NOMO-1 treated with DMSO at 0.1 percent for 48 hours (cell line): ENCODE results near the gene PSTPIP1.
"Not testable (repeated sequence)": the region's sequence is repeated elsewhere in the genome, so short reads cannot be mapped to it uniquely, and the experiment has no call there.

ENCODE experiments used
- DNase-seq: peaks from one replicate; lab custom pipeline; 2025; ENCODE audit not compliant: unreplicated experiment; lab: John Stamatoyannopoulos, UW

The PSTPIP1 gene

DNA sequence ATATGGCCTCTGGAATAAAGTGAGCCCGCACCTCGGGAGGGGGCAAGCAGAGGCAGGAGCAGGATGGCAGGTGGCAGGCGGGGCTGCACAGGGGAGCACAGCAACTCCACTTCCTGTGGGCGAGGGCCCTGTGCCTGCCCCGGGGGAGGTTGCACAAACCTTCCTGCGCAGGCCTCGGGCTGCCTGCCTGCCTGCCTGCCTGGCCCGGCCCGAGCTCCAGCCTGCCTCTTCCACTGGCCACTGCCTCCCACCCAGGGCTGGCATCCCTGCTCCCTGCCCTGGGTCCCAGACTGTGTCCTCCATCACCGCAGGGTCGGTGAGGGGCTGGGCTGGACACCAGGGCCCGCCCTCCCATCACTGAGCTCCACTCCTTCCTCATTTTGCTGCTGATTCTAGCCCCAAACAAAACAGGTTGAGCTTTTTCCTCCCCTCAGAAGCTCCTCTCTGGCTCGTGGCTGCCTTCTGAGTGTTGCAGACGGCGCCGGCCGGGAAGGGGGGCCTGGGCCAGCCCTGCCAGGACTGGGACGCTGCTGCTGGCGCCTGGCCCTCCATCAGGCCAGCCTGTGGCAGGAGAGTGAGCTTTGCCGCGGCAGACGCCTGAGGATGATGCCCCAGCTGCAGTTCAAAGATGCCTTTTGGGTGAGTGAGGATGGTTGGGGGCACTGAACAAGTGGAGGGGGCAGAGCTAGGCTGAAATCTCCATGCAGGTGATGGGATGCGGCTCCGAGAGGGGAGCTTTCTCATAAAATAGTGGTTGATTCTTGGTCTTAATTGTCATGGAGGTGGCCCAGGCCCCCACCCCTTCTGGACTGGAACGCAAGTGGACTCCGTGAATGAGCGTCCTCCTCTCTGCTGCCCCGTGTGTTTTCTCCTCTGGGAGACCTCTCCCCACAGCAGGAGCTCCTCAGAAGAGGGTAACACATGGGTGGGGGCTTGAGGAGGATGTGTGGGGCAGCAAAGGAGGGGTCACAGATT lies at the start of gene PSTPIP1:
Gene PSTPIP1, plus strand, starts transcription at position 156 of the 975 bp plus-strand sequence. Its CDS starts 448 bp downstream, at position 604.
- peak; percentile 68 for DNase-seq

DNA sequence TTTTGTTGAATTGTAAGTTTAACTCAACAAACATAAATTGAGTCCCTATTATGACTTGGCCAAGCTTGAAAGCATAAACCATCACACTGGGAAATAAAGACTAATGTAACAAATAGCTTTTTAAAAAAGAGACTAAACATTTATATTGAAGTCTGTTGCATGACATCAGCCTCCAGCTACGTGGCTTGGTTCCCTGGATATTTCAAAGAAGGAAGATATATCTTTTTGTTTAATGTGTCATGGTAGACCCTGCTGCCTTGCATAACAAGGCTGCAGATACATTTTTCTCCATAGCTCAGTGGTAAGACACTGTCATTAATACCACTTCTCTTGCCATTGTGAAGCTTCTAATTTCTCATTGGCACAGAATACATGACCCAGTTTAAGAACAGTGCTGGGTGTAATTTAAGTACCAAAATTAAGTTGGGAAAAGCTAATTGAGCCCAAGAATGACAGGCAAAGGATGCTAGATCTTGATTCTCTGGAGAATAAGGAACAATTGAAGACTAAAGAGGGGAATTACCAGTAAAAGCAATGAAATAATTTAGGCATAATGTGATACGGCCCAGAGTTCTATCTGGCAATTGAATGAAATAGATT lies 49.3 kb upstream of the PSTPIP1 start:
- DNase-seq = no peak

DNA sequence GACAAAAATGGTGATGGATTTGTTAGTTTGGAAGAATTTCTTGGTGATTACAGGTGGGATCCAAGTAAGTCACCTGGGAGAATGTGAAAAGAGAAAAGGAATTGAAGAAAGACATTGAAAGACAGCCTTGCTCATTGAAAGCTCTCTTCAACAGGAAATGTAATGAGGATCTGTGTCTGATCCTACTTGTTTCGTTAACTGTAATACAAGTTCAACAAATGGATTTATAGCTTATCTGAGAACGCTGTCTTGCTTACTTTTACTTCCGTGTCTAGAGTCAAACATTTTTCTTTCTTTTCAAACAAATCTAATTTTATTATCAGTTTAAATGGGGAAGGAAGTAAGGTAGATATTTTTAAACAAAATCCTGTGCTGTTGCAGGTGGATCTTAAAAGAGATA lies 47.5 kb upstream of the PSTPIP1 start:
- DNase-seq = peak; percentile 36

DNA sequence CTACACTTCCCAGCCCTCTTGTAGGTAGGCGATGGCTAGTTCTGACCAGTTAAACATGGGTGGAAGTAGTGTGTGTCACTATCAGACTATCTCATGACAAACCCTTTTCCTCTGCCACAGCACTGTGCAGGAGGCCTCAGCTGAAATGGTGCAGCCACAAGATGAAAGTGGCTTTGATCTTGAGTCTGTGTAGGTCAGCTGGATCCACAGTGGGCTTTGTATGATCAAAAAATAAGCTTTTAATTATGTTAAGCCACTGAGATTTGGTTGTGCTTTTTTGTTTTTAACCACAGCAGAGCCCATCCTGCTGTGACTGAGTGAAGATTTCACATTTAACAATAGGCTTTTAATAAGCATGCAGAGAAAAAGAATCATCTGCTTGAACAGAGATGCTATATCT lies 43.7 kb upstream of the PSTPIP1 start:
- no peak for DNase-seq

DNA sequence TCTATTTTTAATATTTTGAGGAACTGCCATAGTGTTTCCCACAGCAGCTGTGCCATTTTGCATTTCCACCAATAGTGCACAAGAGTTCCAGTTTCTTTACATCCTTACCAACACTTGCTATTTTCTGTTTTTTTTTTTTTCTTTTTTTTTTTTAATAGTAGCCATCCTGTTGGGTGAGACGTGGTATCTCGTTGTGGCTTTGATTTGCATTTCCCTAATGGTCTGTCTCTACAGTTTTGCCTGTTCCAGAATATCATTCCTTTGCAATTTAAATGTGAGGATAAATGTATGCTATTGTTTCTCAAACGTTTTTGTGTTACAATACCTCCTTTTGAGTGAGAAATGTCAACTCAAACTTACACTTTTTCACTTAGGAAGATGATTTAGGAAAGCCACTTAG lies 41.0 kb upstream of the PSTPIP1 start:
- no peak for DNase-seq

DNA sequence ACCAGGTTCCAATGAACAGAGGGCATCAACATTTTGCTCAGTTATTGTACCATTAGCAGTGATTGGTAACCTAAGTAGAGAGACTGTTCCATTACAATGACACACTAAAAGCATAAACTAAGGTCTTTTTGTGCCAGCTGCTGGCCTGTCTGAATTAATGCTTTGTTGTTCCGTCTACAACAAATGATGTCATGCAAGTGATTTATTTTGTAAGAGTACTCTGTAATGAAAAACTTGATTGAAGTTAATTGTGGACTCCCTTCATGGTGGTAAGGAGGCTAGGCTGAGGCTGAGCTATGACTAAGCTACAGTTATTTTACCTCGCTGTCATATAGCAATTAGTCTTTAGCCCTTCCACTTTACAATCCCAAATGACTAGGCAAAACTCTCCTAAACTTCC lies 40.2 kb upstream of the PSTPIP1 start:
- DNase-seq = no peak

DNA sequence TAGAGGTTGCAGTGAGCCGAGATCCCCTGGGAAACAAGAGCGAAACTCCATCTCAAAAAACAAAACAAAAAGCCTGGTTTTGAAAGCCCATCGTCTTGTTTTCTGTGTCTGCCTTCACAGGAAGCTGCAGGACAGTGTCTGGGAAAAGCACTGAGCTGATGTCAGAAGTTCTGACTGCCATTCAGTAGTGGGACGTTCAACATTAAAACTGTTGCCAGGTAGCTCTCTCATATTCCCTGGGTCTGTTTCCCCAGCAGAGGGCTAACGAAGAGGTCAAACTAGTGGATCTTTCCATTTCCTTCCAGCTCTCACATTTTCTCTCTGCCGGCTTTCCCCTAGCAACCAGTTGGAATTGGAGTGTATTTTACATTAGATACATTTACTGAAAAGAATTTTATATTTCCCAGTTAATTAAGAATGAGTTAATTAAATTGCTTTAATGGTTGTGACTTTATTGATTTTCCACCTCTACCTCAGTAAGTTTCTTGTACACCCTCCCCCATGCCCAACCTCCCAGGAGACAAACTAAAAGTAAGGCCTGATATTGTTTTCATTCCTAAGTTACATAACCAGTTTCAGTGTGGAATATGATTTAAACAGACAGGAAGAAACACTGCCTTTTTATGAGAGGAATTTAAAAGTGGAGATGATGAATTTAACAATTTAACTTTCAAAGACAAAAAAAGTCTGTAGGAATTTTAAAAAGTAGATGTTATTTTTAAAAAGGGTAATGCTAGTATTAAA lies 33.5 kb upstream of the PSTPIP1 start:
- DNase-seq = no peak

DNA sequence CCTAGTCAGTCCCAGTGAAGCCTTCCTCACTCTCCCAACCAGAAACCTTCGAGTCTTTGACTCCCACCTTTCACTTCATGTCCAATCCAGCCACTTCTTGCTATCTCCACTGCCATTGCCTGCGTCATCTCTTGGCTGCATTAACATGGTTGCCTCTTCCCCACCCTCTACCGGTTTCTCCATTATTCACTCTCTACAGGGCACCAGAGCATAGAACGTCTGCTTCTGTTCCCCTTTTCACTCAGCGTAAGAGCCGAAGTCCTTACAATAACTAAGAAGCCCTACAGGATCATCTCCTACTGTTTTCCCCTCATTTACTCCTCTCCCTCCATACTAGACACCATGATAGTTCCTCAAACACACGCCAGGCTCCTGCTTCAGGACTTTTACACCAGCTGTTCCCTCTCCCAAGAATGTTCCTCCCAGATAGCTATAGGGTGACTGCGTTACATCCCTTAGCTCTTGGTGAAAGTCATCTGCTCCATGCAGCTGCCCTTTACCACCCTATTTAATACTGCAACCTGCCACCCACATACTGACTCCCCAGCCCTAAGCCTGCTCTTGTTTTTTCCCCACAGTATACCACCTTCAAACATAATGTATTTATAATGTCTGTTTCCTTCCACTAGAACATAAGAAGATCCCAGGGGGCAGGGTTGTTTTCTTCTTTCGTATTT lies 32.5 kb upstream of the PSTPIP1 start:
- DNase-seq = no peak

DNA sequence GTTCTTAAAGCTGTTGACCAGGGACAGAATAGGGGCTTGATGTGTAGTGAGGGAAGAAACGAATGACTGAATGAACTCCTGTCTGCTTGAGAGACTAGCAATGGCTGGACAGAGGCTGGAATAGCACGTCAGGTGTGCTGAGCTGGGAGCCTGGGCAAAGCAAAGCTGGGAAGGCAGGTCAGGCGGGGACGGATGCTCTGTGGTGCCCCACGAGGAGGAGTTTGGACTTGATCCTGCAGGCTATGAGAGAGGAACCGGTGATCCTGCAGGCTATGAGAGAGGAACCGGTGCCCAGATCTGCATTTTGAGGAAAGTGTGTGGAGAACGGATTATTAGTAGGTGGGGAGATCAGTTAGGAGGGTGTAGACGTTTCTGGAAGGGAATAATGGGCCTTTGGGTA lies 31.3 kb upstream of the PSTPIP1 start:
- DNase-seq = no peak

DNA sequence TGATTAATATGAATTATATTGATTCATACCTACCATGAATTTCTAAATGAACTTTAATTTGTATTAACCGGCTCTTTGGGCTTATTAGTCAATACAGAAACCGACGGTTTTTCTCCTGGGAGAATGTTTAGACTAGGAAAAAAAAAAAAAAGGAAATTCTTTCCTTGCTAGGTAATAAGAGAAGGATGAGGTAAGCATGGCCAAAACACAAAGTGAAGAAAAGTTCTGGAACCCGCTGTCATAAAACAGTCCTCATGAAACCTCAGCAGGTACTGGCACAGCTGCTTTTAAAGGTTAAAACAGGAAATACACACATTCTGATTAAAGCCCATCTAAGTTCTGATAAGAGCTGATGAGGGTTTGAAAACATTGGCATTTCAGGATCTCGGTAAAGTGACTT lies 30.8 kb upstream of the PSTPIP1 start:
- no peak for DNase-seq

DNA sequence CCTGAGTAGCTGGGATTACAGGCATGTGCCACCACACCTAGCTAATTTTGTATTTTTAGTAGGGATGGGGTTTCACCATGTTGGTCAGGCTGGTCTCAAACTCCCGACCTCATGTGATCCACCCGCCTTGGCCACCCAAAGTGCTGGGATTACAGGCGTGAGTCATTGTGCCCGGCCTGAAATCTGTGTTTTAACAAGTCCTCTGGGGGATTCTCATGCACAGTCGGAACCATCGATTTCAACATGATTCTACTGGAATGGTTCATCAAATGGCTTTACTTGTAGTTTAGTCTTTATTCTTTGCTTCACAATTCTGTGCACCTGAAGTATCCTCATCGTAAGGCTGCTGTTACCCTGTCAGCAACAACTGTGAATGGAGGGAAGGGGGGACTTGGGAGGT lies 28.9 kb upstream of the PSTPIP1 start:
- DNase-seq = not testable (repeated sequence)

DNA sequence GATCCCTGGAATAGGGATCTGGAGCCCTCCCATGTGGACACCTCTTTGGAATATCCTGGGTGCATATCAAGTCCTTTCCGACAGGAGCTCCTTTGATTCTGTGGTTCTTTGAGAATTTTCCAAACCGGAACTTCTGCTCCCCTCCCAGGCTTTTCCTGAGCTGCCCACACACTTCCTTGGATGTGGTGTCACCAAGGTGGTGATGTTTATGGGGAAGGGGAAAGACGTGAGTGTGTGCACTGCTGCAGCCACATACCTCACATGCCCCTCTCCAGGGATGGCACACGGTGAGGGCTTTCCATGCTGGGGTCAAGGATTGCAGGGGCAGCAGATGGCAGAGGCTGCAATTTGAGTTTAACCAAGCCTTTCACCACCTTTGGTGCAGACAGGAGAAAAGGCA lies 27.9 kb upstream of the PSTPIP1 start:
- no peak for DNase-seq

DNA sequence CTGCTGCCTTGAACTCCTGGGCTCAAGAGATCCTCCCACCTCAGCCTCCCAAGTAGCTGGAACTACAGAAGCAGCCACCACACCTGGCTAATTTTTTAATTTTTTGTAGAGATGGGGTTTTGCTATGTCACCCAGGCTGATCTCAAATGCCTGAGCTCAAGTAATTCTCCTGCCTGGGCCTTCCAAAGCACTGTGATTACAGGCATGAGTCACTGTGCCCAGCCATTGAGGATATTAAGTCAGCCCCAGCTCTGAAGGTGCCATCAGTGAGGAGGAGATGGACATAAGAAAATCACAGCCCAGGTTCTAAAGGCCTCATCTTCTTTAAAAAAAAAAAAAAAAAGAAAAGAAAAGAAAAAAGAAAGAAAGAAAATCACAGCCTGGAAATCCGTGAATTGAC lies 26.6 kb upstream of the PSTPIP1 start:
- no peak for DNase-seq

DNA sequence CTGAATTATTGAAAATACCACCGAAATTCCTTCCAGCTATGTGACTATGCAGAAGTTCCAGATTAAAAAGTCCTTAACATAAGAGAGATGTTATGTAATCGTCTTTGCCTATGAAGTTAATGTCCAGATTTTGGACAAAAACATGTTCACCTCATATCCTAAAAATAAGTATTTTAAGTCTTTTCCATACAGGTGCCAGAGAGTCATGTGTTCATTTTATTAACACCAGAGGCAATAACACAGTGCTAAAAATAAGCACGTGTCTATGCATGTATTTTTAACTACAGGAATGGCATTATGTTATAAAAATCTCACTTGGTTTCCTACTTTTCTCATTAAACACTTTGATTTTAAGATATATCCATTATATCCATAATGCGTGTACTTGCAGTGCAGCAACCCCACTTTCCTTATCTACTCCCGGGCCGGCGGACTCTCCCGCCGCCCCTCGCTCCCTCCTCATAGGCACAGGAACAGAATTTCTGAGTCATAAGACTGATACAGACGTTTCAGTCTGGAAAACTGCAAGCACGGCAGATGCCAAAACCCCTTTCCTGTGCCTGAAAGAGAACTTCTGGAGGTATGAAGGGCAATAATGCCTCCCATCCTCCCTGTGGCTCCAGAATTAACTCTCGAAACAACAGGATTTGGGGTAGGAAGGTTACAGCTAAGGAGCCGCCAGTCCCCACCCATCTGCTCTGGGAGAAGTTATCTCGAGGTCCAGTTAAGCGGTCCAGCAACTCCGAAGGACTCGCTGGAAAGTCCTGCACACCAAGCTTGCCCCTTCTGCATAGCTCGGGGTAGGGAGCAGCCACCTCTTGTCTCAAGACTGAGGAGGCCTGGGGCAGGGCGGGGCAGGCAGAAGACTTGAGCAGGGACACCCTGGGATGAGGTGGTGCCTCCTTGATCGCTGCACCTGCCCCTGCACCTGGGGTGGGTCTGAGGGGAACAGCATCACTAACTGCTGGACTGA lies 22.3 kb upstream of the PSTPIP1 start:
- DNase-seq = no peak

DNA sequence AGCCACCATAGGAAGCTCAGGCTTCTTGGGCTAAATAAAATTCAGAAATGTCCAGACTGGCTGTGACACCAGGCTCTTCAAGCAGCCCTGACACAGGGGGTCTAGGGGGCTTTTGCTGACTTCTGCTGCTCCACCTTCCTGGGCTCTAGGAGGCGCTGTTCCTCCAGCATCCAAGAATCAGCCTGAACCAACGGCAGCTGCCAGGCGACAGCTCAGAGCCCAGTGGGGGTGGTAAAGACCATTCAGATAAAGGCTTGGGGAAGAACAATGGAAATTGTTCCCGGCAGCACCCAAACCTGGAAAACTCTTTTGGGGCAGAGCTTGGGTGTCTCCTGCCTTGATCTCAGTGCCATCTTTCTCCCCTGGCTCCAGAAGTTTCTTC lies 21.6 kb upstream of the PSTPIP1 start:
- DNase-seq = peak; percentile 57

DNA sequence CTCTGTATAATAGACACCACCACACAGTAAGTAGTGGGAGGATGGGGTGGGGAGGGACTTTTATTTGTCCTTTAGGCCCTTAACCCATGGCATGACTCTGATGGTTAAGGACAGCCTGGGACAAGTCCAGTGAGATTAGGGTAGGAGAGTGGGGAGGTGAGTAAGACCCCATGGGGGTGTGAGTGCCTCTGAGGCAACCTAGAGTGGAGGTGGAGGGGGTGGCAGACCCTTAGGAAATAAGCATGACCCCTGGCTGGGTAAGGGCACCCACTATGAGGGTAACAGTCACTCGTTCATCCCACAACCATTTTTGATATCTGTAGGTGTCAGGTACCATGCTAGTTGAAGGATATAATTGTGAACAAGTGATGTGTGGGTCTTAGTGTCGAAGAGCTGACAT lies 21.0 kb upstream of the PSTPIP1 start:
- no peak for DNase-seq

DNA sequence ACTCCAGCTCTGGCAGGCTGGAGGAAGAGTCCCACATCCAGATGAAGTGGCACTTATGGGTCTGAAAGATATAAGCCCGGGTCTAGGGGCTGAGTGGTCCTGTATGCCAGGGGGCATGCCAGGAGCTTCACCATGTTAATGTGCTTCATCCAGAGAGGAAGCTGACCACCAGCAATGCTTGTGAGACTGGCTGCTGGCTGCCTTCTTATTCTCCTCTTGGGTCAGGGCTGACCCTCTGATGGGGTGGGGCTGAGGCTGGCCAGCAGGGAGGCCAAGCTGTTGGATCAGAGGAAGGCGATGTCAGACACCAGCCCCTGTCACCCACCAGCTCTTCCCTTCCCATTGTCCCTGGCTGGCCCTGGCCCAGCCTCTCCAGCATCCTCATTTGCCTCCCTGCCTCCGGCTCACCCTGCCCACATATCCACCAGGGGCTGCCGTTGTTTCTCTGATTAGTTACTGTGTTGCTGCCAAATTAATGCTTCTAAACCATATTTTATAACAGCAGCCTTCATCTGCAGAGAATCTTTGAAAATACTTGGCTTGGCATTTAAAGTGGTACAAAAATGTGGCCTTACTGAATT lies 20.4 kb upstream of the PSTPIP1 start:
- no peak for DNase-seq

DNA sequence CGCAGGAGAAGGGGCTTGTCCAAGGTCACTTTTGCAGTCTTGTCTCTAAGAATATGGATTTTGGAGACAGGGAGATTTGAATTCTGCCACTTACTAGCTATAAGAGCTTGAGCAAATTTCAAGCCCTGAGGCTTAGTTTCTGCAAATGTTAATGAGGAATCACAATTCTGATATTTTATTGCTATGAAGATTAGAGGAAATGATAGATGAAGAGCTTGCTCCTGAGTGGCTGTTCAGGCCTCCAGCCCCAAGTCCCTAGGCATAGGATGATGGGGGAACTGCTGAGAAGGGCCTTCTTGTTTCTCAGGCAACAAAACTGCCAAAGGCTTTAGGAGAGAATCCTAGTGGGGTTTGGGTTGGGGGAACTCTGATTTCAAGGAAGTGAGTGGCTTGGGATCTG lies 18.8 kb upstream of the PSTPIP1 start:
- no peak for DNase-seq

DNA sequence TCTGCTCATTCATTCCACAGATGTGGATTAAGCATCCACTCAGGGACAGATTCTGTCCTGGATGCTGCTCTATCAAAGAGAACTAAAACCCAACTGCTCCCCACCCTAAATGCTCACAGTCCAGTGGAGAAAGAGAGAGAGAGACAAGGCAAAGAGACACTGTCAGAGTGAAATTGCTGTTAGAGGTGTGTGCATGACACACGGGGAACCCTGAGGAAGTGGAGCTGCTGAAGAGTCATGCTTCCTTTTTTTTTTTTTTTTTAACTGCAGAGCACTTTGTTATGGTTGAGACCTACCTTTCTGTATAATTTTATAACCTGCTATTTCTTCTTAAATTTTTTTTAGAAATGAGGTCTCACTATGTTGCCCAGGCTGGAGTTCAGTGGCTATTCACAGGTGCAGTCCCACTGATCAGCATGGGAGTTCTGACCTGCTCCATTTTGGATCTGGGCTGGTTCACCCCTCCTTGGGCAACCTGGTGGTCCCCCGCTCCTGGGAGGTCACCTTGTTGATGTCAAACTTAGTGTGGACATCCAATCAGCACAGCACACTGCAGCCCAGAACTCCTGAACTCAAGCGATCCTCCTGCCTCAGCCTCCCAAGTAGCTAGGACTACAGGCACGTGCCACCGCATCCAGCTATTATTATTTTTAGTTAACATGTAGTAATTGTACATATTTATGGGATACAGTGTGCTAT lies 18.2 kb upstream of the PSTPIP1 start:
- peak; percentile 73 for DNase-seq
